ENCODE data around the gene FLNB.

Gene FLNB

GRCh38 chr3:58099865-58100264 lies 91.6 kb downstream of the FLNB start:
- no peak overlapping the region for H3K27ac ChIP-seq
- no peak for DNase-seq (ENCODE audit: low read depth, low spot score)

GRCh38 chr3:58101499-58102389 lies 93.5 kb downstream of the FLNB start:
- H3K27ac ChIP-seq: peak overlapping the region; percentile 67
- DNase-seq (ENCODE audit: low read depth, low spot score): no peak

GRCh38 chr3:58102390-58102750 lies 94.1 kb downstream of the FLNB start:
- H3K27ac ChIP-seq: peak overlapping the region; percentile 67
- DNase-seq (ENCODE audit: low read depth, low spot score): no peak

- DNase-seq (ENCODE audit: low read depth, low spot score): peak; percentile 71
- H3K27ac ChIP-seq: peak overlapping the region; percentile 67
These were observed 94.8 kb downstream of the FLNB start for GRCh38 chr3:58102976-58103451.

- peak overlapping the region; percentile 67 for H3K27ac ChIP-seq
- DNase-seq (ENCODE audit: low read depth, low spot score): no peak
These were observed 95.9 kb downstream of the FLNB start for GRCh38 chr3:58104151-58104550.

- H3K27ac ChIP-seq: peak overlapping the region; percentile 67
- DNase-seq (ENCODE audit: low read depth, low spot score): no peak
These were observed 96.5 kb downstream of the FLNB start for GRCh38 chr3:58104712-58105111.

- DNase-seq (ENCODE audit: low read depth, low spot score): no peak
- H3K27ac ChIP-seq: peak overlapping the region; percentile 67
These were observed 97.0 kb downstream of the FLNB start for GRCh38 chr3:58105196-58105595.

GRCh38 chr3:58106061-58106460 lies 97.8 kb downstream of the FLNB start:
- no peak for DNase-seq (ENCODE audit: low read depth, low spot score)
- H3K27ac ChIP-seq: no peak overlapping the region

- DNase-seq (ENCODE audit: low read depth, low spot score): no peak
- peak overlapping the region; percentile 0 for H3K27ac ChIP-seq
These were observed 98.4 kb downstream of the FLNB start for GRCh38 chr3:58106640-58107039.

GRCh38 chr3:58107597-58107996 lies 99.4 kb downstream of the FLNB start:
- DNase-seq (ENCODE audit: low read depth, low spot score): no peak
- peak overlapping the region; percentile 0 for H3K27ac ChIP-seq

GRCh38 chr3:58109752-58110151 lies 101.5 kb downstream of the FLNB start:
- peak overlapping the region; percentile 40 for H3K27ac ChIP-seq
- DNase-seq (ENCODE audit: low read depth, low spot score): no peak

- peak; percentile 54 for DNase-seq (ENCODE audit: low read depth, low spot score)
- peak overlapping the region; percentile 40 for H3K27ac ChIP-seq
These were observed 103.4 kb downstream of the FLNB start for GRCh38 chr3:58111513-58112184.

GRCh38 chr3:58112185-58112535 lies 103.9 kb downstream of the FLNB start:
- peak overlapping the region; percentile 40 for H3K27ac ChIP-seq
- DNase-seq (ENCODE audit: low read depth, low spot score): no peak

GRCh38 chr3:58115175-58115574 lies 107.0 kb downstream of the FLNB start:
- no peak overlapping the region for H3K27ac ChIP-seq
- DNase-seq (ENCODE audit: low read depth, low spot score): no peak

- no peak for DNase-seq (ENCODE audit: low read depth, low spot score)
- H3K27ac ChIP-seq: peak overlapping the region; percentile 12
These were observed 108.1 kb downstream of the FLNB start for GRCh38 chr3:58116161-58116955.

GRCh38 chr3:58116985-58117384 lies 108.8 kb downstream of the FLNB start:
- peak overlapping the region; percentile 12 for H3K27ac ChIP-seq
- no peak for DNase-seq (ENCODE audit: low read depth, low spot score)

- peak overlapping the region; percentile 12 for H3K27ac ChIP-seq
- no peak for DNase-seq (ENCODE audit: low read depth, low spot score)
These were observed 109.4 kb downstream of the FLNB start for GRCh38 chr3:58117561-58118181.

- H3K27ac ChIP-seq: no peak overlapping the region
These were observed 111.0 kb downstream of the FLNB start for GRCh38 chr3:58119186-58119585.

GRCh38 chr3:58120075-58120812 lies 112.0 kb downstream of the FLNB start:
- DNase-seq (ENCODE audit: low read depth, low spot score): no peak

More at GRCh38 chr3:58119186-58119585, 111.0 kb downstream of the FLNB start:
- DNase-seq (ENCODE audit: low read depth, low spot score): no peak

GRCh38 chr3:58121183-58121582 lies 113.0 kb downstream of the FLNB start:
- no peak overlapping the region for H3K27ac ChIP-seq
- DNase-seq (ENCODE audit: low read depth, low spot score): no peak

More at GRCh38 chr3:58120075-58120812, 112.0 kb downstream of the FLNB start:
- H3K27ac ChIP-seq: no peak overlapping the region
